WTC11 (cell line): ENCODE data around the gene FAM50A. TPM values are rescaled to one million over a fixed set of nuclear protein-coding genes. Genes with fewer than 3 reads are reported as not detected.

ENCODE experiments used
- ATAC-seq: fragments of 200-7000 bp; cut with Tn5 transposase; 2 replicates; pipeline ENCODE4 v1.10.0; 2021; ENCODE audit warnings: mild to moderate bottlenecking, moderate library complexity
- CTCF ChIA-PET: fragments of 300-600 bp; sonication (Branson Sonifier 250); formaldehyde crosslinking; loops from one replicate; lab custom pipeline; 2021; ENCODE audit warnings: antibody characterized with exemption; lab: Charles Lee
- POLR2A ChIA-PET: fragments of 350-600 bp; sonication (Branson Sonifier 250); formaldehyde crosslinking; loops from one replicate; lab custom pipeline; 2021; ENCODE audit warnings: antibody characterized with exemption; lab: Charles Lee
- DNase-seq: peaks from one replicate; pipeline ENCODE4 v3.0.0; 2021; ENCODE audit warnings: low spot score
- H3K27ac Mint-ChIP-seq: 2 replicates; pipeline ENCODE4 v1.8.0; 2021; ENCODE audit warnings: mixed read lengths
- H3K27me3 Mint-ChIP-seq: 2 replicates; pipeline ENCODE4 v1.8.0; 2021; ENCODE audit warnings: low read depth, mild to moderate bottlenecking, moderate library complexity, mixed read lengths
- H3K36me3 Mint-ChIP-seq: 2 replicates; pipeline ENCODE4 v1.8.0; 2021; ENCODE audit warnings: mixed read lengths
- H3K4me1 Mint-ChIP-seq: 2 replicates; pipeline ENCODE4 v1.8.0; 2022; ENCODE audit warnings: mixed read lengths
- H3K4me3 Mint-ChIP-seq: 2 replicates; pipeline ENCODE4 v1.8.0; 2021; ENCODE audit warnings: mild to moderate bottlenecking, moderate library complexity, mixed read lengths
- H3K9me3 Mint-ChIP-seq: 2 replicates; pipeline ENCODE4 v1.8.0; 2021; ENCODE audit warnings: mixed read lengths
- AR ChIP-seq: fragments of 250-450 bp; sonication (Bioruptor Pico); IDR thresholded peaks from 2 replicates; pipeline ENCODE4 v1.9.0; 2021; ENCODE audit warnings: mild to moderate bottlenecking
- ATF1 ChIP-seq: sonication (generic); formaldehyde crosslinking; IDR thresholded peaks from 2 replicates; pipeline ENCODE4 v1.8.1; 2023; ENCODE audit warnings: mild to moderate bottlenecking, moderate library complexity, missing genetic modification reagents
- ATF2 ChIP-seq: sonication (generic); formaldehyde crosslinking; IDR thresholded peaks from 2 replicates; pipeline ENCODE4 v1.8.1; 2022; ENCODE audit warnings: low read depth, missing genetic modification reagents, borderline replicate concordance
- ATF6 ChIP-seq: sonication (generic); formaldehyde crosslinking; IDR thresholded peaks from 2 replicates; pipeline ENCODE4 v1.8.1; 2023; ENCODE audit warnings: mild to moderate bottlenecking, missing genetic modification reagents
- CREB1 ChIP-seq: sonication (generic); formaldehyde crosslinking; IDR thresholded peaks from 2 replicates; pipeline ENCODE4 v1.8.0; 2023; ENCODE audit warnings: mild to moderate bottlenecking, missing genetic modification reagents
- FOXK1 ChIP-seq: sonication (generic); formaldehyde crosslinking; IDR thresholded peaks from 2 replicates; pipeline ENCODE4 v1.8.0; 2022; ENCODE audit warnings: mild to moderate bottlenecking, moderate library complexity, missing genetic modification reagents
- FOXP1 ChIP-seq: sonication (generic); formaldehyde crosslinking; IDR thresholded peaks from 2 replicates; pipeline ENCODE4 v1.8.0; 2022; ENCODE audit warnings: missing genetic modification reagents, mild to moderate bottlenecking, moderate library complexity, borderline replicate concordance
- GABPB1 ChIP-seq: sonication (generic); formaldehyde crosslinking; IDR thresholded peaks from 2 replicates; pipeline ENCODE4 v1.8.1; 2023; ENCODE audit warnings: mild to moderate bottlenecking, missing genetic modification reagents
- MYBL2 ChIP-seq: sonication (generic); formaldehyde crosslinking; IDR thresholded peaks from 2 replicates; pipeline ENCODE4 v1.8.1; 2023; ENCODE audit warnings: mild to moderate bottlenecking, moderate library complexity, missing genetic modification reagents
- OVOL2 ChIP-seq: fragments of 250-450 bp; sonication (Bioruptor Pico); IDR thresholded peaks from 2 replicates; pipeline ENCODE4 v1.9.0; 2021; ENCODE audit warnings: mild to moderate bottlenecking, borderline replicate concordance
- PRRX2 ChIP-seq: fragments of 250-450 bp; sonication (Bioruptor Pico); IDR thresholded peaks from 2 replicates; pipeline ENCODE4 v1.8.0; 2021; ENCODE audit warnings: mild to moderate bottlenecking
- TEAD4 ChIP-seq: sonication (generic); formaldehyde crosslinking; IDR thresholded peaks from 2 replicates; pipeline ENCODE4 v1.8.0; 2022; ENCODE audit warnings: mild to moderate bottlenecking, missing genetic modification reagents
- ZBTB43 ChIP-seq: sonication (generic); formaldehyde crosslinking; IDR thresholded peaks from 2 replicates; pipeline ENCODE4 v1.8.1; 2023; ENCODE audit warnings: mild to moderate bottlenecking, missing genetic modification reagents
- ZNF671 ChIP-seq: fragments of 250-450 bp; sonication (Bioruptor Pico); IDR thresholded peaks from 2 replicates; pipeline ENCODE4 v1.8.0; 2021; ENCODE audit warnings: mild to moderate bottlenecking
- total RNA-seq: library from RNA; stranded (reverse); gene quantifications from 3 replicates; pipeline ENCODE4 v1.2.3, GENCODE V29; 2021

Gene FAM50A
- total RNA-seq, 1 experiment from 2014 or later, result 50.2 TPM

GRCh38 chrX:154459832-154460231, 15.9 kb downstream of the FAM50A start:
- ChIA-PET POLR2A (no interaction called here), CTCF (interaction anchor here (0.5 to 3.0 kb wide), 2 partner anchors 37 to 86 kb away, joined by 5 to 11 read pairs; no protein-coding TSS in a partner anchor)
- no peak for DNase-seq
- Mint-ChIP-seq H3K4me3 (no peak overlapping the region), H3K27me3 (peaks cover 10% of the 10 kb centered on the region), H3K9me3 (no peaks in the 10 kb centered on the region), H3K4me1 (no peaks in the 10 kb centered on the region), H3K27ac (no peak overlapping the region), H3K36me3 (no peaks in the 10 kb centered on the region)
- no peak for ATAC-seq
- TF ChIP-seq FOXK1 (CRISPR knock-in tag), result no peak
- no peak for TF ChIP-seq CREB1 (CRISPR knock-in tag)
- TF ChIP-seq MYBL2 (CRISPR knock-in tag), result no peak
- TF ChIP-seq GABPB1 (CRISPR knock-in tag), result no peak
- no peak for TF ChIP-seq ZNF671 (CRISPR knock-in tag)
- no peak for TF ChIP-seq ZBTB43 (CRISPR knock-in tag)
- no peak for TF ChIP-seq ATF2 (CRISPR knock-in tag)
- TF ChIP-seq FOXP1 (CRISPR knock-in tag), result no peak

GRCh38 chrX:154460326-154460725, 16.4 kb downstream of the FAM50A start:
- no peak overlapping the region for H3K4me3 Mint-ChIP-seq

More at GRCh38 chrX:154460326-154460725, 16.4 kb downstream of the FAM50A start:
- ChIA-PET POLR2A (no interaction called here), CTCF (interaction anchor here (0.7 kb wide), 1 partner anchor 67 kb away, joined by 3 read pairs; no protein-coding TSS in a partner anchor)
- Mint-ChIP-seq H3K36me3 (no peaks in the 10 kb centered on the region), H3K27me3 (peaks cover 9% of the 10 kb centered on the region), H3K4me1 (no peaks in the 10 kb centered on the region), H3K27ac (no peak overlapping the region), H3K9me3 (no peaks in the 10 kb centered on the region)
- ATAC-seq (no peak), DNase-seq (no peak)
- TF ChIP-seq CREB1 (CRISPR knock-in tag) (no peak), TEAD4 (CRISPR knock-in tag) (no peak), ATF1 (CRISPR knock-in tag) (no peak), AR (CRISPR knock-in tag) (no peak), OVOL2 (CRISPR knock-in tag) (no peak), PRRX2 (CRISPR knock-in tag) (no peak), ATF6 (no peak)
